ENCODE measurements around the gene NUCB1.

- TF ChIP-seq CTCF (IDR thresholded peaks at IDR 0.05) (no peak), POLR2A (IDR thresholded peaks at IDR 0.05) (no peak)
Measured at GRCh38 chr19:48853483-48853882, 46.6 kb upstream of the NUCB1 start.
